Measurements from ENCODE around the gene NOTUM.

NOTUM gene

DNA sequence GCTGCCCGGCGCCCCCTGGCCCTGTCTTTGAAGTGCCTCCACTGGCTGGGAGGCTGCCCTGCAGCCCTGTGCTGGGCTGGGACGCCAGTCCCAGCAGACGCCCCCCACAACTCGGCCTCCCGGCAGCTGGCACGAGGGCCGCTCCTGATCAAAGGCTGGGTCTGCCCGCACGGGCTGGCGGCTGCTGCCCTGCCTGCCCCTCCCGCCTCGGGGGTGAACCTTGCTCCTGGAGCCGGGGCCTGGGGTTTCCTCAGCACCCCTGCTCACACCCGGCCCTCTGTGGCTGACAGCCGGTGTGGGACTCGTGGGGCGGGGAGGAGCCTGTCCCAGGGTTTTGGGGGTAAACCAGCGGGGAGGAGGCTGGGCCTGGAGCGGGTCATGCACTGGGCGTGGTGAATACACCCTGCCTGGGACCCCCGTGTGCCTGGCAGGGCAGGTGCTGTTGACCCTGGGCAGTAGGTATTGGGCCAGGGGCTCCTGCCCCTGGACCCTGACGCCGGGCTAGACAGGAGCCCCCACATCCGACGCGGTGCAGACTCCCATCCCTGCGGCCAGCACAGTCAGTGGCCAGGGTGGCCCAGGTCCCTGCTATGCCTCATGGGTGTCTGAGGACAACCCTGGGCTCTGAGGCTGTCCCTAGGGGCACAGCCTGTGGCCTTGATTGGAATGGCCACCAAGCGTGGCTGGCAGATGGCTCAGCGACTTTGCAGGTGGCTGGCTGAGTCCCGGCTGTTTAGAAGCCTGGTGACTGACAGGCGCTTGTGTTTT is 40.0 kb upstream of the NOTUM start:
- TF ChIP-seq, protein P1, sequence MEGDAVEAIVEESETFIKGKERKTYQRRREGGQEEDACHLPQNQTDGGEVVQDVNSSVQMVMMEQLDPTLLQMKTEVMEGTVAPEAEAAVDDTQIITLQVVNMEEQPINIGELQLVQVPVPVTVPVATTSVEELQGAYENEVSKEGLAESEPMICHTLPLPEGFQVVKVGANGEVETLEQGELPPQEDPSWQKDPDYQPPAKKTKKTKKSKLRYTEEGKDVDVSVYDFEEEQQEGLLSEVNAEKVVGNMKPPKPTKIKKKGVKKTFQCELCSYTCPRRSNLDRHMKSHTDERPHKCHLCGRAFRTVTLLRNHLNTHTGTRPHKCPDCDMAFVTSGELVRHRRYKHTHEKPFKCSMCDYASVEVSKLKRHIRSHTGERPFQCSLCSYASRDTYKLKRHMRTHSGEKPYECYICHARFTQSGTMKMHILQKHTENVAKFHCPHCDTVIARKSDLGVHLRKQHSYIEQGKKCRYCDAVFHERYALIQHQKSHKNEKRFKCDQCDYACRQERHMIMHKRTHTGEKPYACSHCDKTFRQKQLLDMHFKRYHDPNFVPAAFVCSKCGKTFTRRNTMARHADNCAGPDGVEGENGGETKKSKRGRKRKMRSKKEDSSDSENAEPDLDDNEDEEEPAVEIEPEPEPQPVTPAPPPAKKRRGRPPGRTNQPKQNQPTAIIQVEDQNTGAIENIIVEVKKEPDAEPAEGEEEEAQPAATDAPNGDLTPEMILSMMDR (IDR thresholded peaks at IDR 0.05; ENCODE audit: low read depth, low read length, missing control alignments), result no peak
- DNase-seq (ENCODE audit: extremely low read depth, low read depth), result no peak
- no peak overlapping the region for H3K4me3 ChIP-seq (replicated peaks; ENCODE audit: low read depth, low read length)

DNA sequence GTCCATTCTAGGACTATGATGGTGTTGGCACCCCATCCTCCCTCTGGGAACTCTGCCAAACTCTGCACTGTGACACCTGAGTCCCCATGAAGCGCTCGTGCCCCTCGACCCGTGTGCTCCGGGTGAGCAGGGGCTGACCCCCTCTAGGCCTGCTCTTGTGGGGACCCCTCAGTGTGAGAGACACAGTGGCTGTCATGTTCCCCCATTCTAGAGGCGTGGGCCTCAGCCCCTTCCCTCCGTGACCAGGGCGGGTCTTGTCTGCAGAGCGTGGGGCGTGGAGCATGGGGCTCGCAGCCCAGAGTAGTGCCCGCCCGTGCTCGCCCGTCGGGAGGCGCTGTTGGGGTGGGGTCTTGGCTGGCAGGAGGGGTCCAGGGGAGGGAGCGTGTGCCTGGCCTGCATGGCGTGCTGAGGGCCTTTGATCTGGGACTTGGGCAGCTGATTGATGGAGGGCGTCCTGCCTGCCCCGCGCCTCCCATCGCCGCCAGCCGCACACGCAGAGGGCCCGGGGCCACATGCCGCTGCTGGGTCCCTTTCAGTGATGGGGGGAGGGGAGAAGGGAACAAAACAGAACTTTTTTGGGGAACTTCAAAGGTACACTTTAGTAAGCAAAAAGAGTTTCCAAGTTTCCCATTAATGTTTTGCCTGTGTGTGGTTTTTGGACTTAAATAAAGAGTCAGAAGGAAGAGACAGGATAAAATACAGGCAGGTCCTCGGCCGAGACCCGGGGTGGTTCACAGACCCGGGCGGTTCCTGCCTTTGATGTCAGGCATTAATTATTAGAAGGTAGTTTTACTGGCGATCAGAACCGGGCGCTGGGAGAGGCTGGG is 39.2 kb upstream of the NOTUM start:
- H3K4me3 ChIP-seq (replicated peaks; ENCODE audit: low read depth, low read length), result no peak overlapping the region
- DNase-seq (ENCODE audit: extremely low read depth, low read depth), result no peak
- TF ChIP-seq, protein P1 (IDR thresholded peaks at IDR 0.05; ENCODE audit: low read depth, low read length, missing control alignments), result no peak

DNA sequence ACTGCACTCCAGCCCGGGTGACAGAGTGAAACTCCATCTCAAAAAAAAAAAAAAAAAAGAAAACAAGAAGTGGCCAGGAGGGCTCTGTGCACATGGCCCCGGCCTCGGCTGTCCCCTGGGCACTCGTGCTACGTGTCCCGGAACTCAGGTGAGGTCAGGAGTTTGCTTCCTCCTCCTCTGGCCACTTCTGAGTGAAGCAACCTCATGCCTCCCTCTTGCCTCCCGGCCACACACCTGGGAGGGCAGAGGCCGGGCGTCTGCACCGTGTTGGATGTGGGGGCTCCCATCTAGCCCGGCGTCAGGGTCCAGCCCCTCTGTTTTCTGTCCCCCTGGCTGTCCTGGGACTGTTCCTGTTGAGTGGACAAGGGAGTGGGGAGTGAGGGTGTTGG is 38.6 kb upstream of the NOTUM start:
- TF ChIP-seq, protein P1 (IDR thresholded peaks at IDR 0.05; ENCODE audit: low read depth, low read length, missing control alignments), result no peak
- no peak for DNase-seq (ENCODE audit: extremely low read depth, low read depth)
- H3K4me3 ChIP-seq (replicated peaks; ENCODE audit: low read depth, low read length), result no peak overlapping the region

DNA sequence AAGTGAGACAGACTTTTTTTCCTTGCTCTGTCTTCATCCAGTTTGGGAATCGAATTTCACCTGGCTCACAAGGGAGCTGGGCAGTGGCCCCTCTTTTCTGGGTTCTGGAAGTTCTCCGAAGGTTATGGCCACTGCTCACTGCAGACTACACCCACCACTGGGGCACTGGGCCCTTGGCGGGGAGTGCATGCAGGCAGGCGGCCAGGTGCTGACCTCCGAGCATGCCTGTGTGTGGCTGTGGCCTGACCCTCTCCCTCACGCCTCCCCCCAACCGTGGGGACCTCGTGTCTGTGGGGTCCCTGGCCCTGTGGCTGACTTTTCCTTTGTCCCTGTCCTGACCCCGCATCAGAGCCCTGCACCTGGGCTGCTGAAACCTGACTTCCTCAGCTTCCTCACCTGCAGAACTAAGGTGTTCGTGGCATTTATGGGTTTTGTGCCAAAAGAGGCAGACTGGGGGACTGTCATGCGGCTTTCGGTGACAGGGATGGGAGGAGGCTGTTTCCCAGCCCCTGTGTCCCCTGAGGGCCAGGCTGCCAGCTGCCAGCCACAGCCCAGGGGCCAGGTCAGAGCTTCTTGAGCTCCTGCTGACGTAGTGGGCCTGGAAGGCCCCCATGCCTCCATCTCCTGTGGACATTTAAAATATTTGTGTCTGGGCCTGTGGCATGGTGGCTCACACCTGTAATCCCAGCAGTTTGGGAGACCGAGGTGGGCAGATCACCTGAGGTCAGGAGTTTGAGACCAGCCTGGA is 37.9 kb upstream of the NOTUM start:
- no peak for DNase-seq (ENCODE audit: extremely low read depth, low read depth)
- TF ChIP-seq, protein P1 (IDR thresholded peaks at IDR 0.05; ENCODE audit: low read depth, low read length, missing control alignments), result no peak
- no peak overlapping the region for H3K4me3 ChIP-seq (replicated peaks; ENCODE audit: low read depth, low read length)

DNA sequence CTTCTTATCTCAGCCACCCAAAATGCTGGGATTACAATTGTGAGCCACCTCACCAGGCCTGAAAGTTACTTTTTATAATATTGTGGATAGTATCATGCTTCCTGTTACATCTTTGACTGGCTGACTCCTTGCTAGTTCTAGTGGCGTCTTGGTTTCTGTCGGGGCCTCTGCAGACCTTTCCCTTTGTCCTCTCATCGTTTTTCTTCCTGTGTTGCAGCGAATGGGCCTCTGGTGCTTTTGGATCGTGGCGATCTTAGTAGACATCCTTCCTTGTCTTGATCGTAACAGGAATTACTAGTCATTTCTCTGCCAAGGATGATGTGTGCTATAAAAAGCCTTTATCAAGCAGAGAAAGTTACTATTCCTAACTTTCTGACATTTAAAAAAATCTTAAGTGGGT is 37.2 kb upstream of the NOTUM start:
- TF ChIP-seq, protein P1 (IDR thresholded peaks at IDR 0.05; ENCODE audit: low read depth, low read length, missing control alignments), result no peak
- no peak overlapping the region for H3K4me3 ChIP-seq (replicated peaks; ENCODE audit: low read depth, low read length)
- DNase-seq (ENCODE audit: extremely low read depth, low read depth), result no peak

DNA sequence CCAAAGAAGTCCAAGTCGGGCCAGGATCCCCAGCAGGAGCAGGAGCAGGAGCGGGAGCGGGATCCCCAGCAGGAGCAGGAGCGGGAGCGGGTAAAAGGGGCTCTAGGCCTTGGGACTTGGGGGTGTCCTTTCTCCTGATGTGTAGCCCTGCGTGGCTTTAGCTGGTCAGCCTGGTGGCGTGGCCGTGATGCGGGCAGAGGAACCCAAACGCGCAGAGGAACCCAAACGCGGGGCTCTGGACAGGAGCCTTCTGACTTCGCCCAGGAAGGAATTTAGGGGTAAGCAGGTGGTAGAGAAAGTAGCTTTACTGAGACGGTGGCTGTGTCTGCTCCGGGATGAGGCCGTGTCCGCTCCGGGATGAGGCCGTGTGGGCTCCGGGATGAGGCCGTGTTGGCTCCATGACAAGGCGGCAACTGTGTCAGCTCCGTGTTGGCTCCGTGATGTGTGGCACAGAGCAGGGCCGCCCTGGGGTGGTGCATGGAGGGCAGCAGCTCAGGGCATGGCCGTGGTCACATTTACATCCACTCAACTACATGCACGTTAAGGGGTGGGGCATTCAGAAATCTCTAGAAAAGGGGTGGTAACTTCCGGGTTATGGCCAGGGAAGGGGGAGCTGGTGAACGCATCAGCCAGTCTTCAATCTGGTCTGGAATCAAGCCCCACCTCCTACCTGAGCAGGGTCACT is 35.9 kb upstream of the NOTUM start:
- DNase-seq (ENCODE audit: extremely low read depth, low read depth), result no peak
- TF ChIP-seq, protein P1 (IDR thresholded peaks at IDR 0.05; ENCODE audit: low read depth, low read length, missing control alignments), result no peak
- H3K4me3 ChIP-seq (replicated peaks; ENCODE audit: low read depth, low read length), result no peak overlapping the region

Measured in HFF-Myc (cell line).